RKO (cell line): ENCODE data around the gene RAET1E.
"Not testable (repeated sequence)": the region's sequence is repeated elsewhere in the genome, so short reads cannot be mapped to it uniquely, and the experiment has no call there.

Experiments used
- DNase-seq: peaks from one replicate; pipeline ENCODE4 v3.0.0-alpha.2; 2016; ENCODE audit warnings: low spot score

The RAET1E gene

DNA sequence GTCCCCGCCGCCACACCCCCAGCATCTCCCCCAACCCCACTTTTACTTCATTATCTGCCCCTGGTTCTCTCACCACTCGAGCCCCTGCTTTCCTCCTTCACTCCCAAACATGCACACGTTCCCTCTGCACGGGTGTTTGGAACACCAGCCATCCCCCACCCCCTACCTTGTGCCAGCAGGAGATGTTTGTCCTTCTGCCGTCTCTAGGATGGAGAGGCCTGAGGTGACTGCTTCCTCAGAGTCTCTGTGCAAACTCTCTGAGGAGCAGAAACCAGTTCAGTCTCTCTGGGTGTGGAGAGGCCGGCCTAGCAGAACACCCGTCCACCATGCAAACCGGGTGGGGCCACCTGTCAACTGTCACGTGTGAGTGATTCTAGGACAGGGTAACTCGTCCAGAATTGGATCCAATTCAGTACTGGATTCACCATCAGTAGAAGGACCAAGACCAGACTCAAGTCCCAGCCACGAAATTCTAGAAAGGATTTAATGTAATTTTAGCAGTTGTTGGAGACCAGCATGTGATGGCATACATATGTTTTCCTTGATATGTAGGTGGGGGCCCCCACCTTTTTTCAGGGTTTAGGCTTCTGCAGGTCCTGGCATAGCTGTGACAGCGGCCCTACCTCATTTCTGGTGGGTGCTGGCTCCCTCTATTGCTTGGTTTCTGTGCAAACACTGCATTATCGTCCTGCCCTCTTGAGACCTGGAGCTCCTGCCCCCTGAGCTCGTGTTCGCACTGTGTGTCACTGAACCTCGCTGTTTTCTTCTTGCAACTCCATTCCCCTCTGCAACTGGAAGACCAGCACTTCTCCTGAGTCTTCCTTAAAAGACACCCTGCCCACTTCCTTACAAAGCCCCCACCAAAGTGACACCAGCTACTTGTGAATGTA lies at the start of gene RAET1E:
Gene RAET1E (minus strand): TSS at position 259 of the 890 bp plus-strand sequence. CDS start 7,212 bp downstream, outside the sequence.
- DNase-seq: no peak

GRCh38 chr6:149947533-149947932 lies 49.6 kb upstream of the RAET1E start:
- DNase-seq: not testable (repeated sequence)

DNA sequence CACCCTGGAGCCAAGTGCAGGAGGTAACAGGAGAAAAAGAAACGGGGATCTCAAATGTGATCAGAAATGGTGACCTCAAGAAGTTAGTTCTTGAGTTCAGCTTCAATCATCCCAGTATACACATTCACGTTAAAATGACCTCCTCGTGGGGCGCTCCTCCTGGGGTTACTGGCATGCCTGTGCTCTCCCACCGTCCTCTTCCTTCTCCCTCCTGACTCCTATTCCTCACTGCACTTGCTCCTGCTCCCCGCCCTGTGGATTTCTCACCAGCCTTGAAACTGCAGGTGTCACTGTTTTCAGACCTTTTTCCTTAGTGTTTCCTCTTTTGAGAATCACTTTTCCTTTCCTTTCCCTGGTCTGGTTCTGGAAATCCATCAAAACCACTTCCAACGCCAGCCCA lies 48.7 kb upstream of the RAET1E start:
- DNase-seq: not testable (repeated sequence)

DNA sequence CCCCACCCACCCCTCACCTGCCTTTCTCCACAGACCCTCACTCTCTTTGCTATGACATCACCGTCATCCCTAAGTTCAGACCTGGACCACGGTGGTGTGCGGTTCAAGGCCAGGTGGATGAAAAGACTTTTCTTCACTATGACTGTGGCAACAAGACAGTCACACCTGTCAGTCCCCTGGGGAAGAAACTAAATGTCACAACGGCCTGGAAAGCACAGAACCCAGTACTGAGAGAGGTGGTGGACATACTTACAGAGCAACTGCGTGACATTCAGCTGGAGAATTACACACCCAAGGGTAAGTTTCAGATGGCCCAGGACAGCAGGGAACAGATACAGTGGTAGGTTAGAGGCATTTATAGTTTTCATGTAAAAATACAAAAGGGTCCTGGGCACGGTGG lies 47.4 kb upstream of the RAET1E start:
- not testable (repeated sequence) for DNase-seq

- not testable (repeated sequence) for DNase-seq
These were observed 45.4 kb upstream of the RAET1E start for GRCh38 chr6:149943321-149943720.

- peak; percentile 27 for DNase-seq
These were observed 44.5 kb upstream of the RAET1E start for GRCh38 chr6:149942461-149942829.

DNA sequence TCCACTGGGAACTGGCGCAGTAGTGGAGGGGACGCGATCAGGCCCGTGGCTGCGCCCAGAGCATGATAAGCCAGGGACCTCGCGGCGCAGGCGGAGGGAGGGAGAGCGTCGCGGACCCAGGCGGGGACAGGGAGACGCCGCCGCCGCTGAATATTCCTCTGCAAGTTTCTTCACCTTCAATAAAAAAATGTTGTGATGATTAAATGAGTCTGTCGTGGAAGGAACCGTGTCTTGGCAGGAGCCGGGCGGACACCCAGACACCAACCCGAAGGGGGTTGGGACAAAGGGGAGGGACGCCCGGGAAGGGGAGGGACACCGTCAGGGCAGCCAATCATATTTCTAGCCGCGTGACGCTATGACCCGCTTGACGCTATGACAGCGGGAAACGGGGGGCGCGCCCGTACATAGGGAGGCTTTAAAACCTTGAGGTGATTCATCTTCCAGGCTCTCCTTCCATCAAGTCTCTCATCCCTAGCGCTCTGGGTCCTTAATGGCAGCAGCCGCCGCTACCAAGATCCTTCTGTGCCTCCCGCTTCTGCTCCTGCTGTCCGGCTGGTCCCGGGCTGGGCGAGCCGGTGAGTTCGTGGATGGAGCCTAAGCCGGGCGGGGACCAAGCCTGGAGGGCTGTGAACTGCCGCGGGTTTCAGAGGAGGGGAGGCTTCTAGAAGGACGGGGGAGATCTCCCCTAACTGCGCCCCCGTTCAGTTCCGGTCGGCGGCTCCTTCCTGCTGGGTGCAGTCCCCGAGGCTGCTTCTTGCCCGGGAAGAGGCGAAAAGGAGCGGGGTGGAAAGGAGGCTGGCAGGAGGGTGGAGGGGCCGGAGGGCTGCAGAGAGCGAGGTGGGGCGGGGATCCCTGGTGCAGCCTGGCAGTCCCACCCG lies 43.9 kb upstream of the RAET1E start, which contains the start of gene ULBP2:
Gene ULBP2 (plus strand): TSS at position 432 of the 878 bp plus-strand sequence. CDS start 59 bp downstream, at position 491.
- peak; percentile 97 for DNase-seq

DNA sequence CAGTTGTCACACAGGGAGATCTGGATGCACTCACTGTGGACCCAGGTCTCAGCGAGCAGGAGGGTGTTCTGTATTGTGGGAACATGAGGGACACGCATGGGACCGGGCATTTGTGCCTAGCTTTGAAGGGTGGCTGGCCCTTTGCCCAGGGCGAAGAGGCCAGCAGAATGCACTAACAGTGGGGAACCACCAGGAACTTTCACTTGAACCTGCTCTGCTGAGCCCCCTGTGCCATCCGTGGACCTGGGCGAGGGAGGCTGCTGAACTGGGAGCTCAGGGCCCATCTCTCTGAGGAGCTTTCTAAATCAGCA lies 42.7 kb upstream of the RAET1E start:
- DNase-seq: no peak

GRCh38 chr6:149939909-149940671 lies 42.2 kb upstream of the RAET1E start:
- DNase-seq: no peak

- no peak for DNase-seq
These were observed 41.4 kb upstream of the RAET1E start for GRCh38 chr6:149939356-149939648.

- DNase-seq: peak; percentile 53
These were observed 40.9 kb upstream of the RAET1E start for GRCh38 chr6:149938571-149939355.

DNA sequence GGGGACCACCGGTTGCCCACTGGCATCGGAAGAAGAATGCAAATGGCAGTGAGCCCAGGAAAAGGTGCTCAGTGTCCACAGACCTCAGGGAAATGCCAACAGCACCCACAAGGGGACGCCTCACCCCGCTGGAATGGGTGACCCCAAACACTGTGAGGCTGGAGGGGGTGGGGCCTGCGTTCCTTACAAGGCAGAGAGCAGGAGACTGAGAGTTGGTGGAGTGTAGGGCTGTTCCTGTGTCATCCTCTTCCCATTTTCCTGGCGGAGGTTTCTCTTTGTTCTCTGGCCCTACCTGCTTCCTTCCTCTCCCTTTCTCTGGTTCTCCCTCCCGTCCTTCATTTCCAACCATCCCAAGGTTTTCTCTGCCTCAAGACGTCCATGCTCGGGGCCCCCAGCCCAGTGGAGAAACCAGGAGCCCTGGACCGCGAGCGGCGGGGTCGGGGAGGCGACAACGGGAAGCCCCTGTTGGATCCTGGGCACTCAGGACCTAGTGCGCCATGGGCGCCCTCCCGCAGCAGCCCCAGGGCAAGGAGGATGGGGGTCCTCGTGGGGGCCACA lies 40.2 kb upstream of the RAET1E start:
- peak; percentile 21 for DNase-seq

DNA sequence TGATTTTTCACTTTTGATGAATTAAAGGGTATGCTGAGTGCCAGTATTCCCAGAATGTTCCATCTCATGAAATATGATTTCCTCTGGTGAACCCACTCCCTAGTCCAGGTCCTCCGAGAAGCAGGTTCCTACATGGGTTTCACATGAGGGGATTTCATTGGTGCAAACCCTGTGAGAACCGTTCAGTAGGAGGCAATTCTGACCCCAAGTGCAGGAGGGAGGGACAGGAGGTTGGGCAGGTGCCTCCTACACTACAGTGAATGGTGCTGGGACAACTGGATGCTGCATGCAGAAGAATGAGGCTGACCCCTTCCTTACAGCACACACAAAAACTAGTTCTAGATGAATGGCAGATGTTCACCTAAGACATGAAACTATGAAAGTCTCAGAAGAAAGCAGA lies 38.8 kb upstream of the RAET1E start:
- no peak for DNase-seq

GRCh38 chr6:149935668-149936067 lies 37.8 kb upstream of the RAET1E start:
- DNase-seq: no peak

DNA sequence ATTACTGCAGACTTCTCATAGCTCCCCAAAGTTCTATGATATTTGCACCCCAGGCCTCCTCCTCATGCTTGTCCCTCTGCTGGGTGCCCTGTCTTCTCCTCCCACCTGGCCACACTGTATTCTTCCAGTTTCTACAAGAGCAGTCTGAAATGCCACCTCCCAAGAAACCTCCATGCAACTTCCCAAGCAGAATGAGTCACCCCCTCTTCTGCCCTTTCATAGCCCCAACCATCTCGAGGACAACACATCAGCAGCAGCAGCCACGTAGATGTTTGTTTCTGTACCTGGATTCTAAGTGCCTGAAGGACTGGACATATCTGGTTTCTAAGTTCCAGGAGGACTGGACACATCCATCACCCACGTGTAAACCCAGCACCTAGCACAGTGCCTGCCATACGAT lies 37.3 kb upstream of the RAET1E start:
- DNase-seq: peak; percentile 38

DNA sequence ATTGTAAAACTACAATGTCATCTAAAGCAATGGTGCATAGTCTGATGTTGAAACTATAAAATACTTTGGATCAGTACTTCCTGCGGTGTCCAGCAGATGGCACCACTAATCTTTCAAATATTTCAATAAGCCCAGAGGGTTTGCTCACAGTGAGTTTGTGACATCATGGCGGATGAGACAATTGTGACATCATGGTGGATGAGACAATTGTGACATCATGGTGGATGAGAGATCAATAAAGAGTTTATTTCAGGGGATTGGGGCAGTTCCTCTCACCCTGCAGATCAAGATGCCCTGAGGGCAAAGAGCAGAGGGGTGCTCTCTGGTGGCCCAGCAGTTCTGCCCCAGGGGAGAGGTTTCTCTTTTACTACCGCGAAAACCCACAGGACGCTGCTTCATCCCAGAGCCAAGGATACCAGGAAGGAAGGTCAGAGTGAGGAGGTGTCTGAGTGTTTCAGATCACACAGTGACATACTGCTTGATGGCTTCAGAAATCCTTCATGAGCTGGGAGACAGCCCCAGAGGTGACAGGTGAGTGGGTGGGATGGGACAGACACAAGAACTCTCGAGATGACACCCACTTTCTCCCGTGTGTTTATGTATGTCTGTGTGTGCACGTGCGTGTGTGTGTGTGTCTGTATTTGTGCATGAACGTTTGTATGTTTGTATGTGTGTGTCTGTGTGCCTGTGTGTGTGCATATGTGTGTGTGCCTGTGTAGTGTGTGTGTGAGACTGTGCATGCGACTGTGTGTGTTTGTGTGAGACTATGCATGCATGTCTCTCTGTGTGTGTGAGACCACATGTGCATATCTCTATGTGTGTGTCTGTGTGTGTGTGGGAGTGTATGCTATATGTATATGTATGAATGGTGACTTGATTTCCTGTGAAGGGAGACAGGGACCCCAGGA lies 36.6 kb upstream of the RAET1E start:
- DNase-seq: peak; percentile 85

DNA sequence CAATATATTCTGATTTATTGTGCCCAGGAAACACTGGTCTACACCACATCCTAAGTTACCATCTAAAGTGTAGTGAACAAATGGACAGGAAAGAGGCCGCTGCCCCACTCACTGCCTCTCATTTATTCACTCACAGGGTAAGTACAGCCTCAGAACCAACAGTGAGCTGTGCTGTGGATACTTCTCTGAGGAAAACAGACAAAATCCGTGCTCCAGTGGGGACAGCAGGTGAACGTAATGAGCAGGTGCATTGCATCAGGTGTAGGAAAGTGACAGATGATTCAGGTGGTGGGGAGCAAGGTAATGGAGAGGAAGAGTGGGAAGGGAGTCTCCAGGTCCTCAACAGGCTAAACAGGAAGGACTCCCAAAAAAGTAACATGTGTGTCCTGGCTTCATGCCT lies 35.5 kb upstream of the RAET1E start:
- DNase-seq: no peak

GRCh38 chr6:149933036-149933435 lies 35.1 kb upstream of the RAET1E start:
- DNase-seq: no peak

DNA sequence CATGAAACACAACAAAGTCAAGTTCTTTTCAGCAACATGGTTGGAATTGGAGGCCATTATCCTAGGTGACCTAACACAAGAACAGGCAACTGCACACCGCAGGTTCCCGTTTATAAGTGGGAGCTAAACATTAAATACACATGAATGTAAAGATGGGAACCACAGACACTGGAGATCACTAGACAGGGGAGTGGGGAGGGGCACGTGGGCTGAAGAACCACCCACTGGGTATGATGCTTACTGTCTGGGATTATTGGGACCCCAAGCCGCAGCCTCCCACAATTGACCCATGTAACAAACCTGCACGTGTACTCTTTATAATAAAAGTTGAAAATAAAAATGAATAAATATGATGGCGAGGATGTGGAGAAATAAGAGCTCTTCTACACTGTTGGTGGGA lies 33.6 kb upstream of the RAET1E start:
- DNase-seq: no peak

- no peak for DNase-seq
These were observed 31.5 kb upstream of the RAET1E start for GRCh38 chr6:149929422-149929821.
